LoVo (cell line): Measurements from ENCODE around the gene PCBP1.
"Not testable (repeated sequence)": the region's sequence is repeated elsewhere in the genome, so short reads cannot be mapped to it uniquely, and the experiment has no call there.

ENCODE experiments used
- DNase-seq: peaks from one replicate; pipeline ENCODE4 v3.0.0-alpha.2; 2016; ENCODE audit warnings: low spot score

The PCBP1 gene

GRCh38 chr2:70124983-70125480 lies 37.8 kb downstream of the PCBP1 start:
- peak; percentile 55 for DNase-seq

DNA sequence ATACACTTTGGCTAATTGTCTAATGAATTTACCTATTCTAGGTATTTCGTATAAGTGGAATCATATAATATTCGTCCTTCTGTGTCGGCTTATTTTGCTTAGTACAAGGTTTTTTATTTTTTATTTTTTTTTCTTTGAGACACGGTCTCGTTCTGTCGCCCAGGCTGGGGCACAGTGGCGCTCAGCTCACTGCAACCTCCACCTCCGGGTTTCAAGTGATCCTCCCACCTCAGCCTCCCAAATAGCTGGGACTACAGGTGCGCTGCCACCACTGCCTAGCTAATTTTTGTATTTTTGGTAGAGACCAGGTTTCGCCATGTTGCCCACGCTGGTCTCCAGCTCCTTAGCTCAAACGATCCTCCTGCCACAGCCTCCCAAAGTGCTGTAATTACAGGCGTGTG lies 38.2 kb downstream of the PCBP1 start:
- no peak for DNase-seq

- DNase-seq: no peak
These were observed 39.1 kb downstream of the PCBP1 start for GRCh38 chr2:70126413-70126812.

DNA sequence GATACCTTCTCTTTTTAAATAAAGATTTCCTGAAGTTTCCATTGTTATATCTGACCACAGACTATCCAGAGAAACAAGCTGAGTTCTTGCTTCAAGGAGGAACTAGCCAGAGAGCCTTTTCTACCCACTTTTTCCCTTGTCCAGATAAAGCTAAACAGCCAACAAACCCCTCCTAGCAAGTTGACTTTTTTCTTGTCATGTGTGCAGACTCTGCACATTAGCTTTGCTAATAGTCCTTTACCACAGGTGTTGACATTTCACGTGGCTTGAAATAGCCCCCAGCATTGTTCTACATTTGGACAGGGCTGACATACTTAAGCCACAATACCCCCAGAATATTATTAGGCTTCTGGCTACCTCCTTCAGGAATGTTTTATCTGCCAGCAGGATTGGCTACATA lies 40.7 kb downstream of the PCBP1 start:
- DNase-seq: no peak

- not testable (repeated sequence) for DNase-seq
These were observed 44.3 kb downstream of the PCBP1 start for GRCh38 chr2:70131344-70132143.

- DNase-seq: peak; percentile 41
These were observed 45.2 kb downstream of the PCBP1 start for GRCh38 chr2:70132244-70133126.

GRCh38 chr2:70133127-70133452 lies 45.8 kb downstream of the PCBP1 start:
- no peak for DNase-seq

- no peak for DNase-seq
These were observed 46.4 kb downstream of the PCBP1 start for GRCh38 chr2:70133491-70134322.

DNA sequence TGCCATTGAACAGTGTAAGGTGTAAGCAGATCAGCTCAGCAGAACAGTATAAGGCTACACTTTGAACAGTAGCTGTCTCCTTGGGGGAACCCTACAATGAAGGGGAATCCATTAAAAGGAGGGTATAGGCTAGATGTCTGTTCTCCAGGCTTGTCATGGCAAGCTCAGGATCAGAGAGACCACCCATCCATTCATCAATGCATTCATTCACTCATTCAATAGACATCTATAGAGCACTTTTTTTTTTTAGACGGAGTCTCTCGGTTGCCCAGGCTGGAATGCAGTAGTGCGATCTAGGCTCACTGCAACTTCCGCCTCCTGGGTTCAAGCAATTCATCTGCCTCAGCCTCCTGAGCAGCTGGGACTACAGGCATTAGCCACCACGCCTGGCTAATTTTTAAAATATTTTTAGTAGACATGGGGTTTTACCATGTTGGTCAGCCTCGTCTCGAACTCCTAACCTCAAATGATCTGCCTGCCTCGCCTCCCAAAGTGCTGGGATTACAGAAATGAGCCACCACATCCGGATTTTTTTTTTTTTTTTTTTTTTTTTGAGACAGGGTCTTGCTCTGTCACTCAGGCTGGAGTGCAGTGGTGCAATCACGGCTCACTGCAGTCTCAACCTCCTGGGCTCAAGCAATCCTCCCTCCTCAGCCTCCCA lies 47.2 kb downstream of the PCBP1 start:
- not testable (repeated sequence) for DNase-seq
